Heart left ventricle (tissue), 16 donors: ENCODE measurements around the gene COL7A1. TPM values are rescaled to one million over a fixed set of nuclear protein-coding genes. Genes with fewer than 3 reads are reported as not detected.
A peak's percentile ranks its signal among the peaks of the same experiment; 100 is the strongest.

Experiments
- ATAC-seq, 4 donors: fragments of 200-7000 bp; cut with Tn5 transposase; one replicate each; pipeline ENCODE4 v1.9.1; 2020 to 2022; ENCODE audit warnings: moderate library complexity in 4 of 4, mild to moderate bottlenecking in 3 of 4, moderate number of reproducible peaks in 1 of 4
- DNase-seq, 5 donors: peaks; one replicate each; pipeline ENCODE4 v3.0.0-alpha.2; 2020
- H3K27ac ChIP-seq, 12 donors: fragments of 200-600 bp; sonication (generic) in 4 of 12; one replicate each; pipeline versions ENCODE4 v1.5.0 to v1.8.0; 2016 to 2022; ENCODE audit warnings: mild to moderate bottlenecking in 2 of 12
- H3K27me3 ChIP-seq, 9 donors: fragments of 200-600 bp; sonication (generic) in 2 of 9; one replicate each; pipeline versions ENCODE4 v1.5.1 to v1.8.0; 2016 to 2022; ENCODE audit warnings: mild to moderate bottlenecking in 3 of 9
- H3K36me3 ChIP-seq, 9 donors: fragments of 200-600 bp; sonication (generic) in 2 of 9; one replicate each; pipeline versions ENCODE4 v1.5.0 to v1.8.0; 2018 to 2022; ENCODE audit warnings: mild to moderate bottlenecking in 2 of 9
- H3K4me1 ChIP-seq, 12 donors: fragments of 200-600 bp; sonication (generic) in 4 of 12; one replicate each; pipeline versions ENCODE4 v1.5.0 to v1.8.0; 2016 to 2022; ENCODE audit warnings: mild to moderate bottlenecking in 3 of 12
- H3K4me3 ChIP-seq, 12 donors: fragments of 200-600 bp; sonication (generic) in 4 of 12; one replicate each; pipeline versions ENCODE4 v1.5.0 to v1.8.0; 2017 to 2022; ENCODE audit warnings: mild to moderate bottlenecking in 9 of 12, moderate library complexity in 4 of 12
- H3K9me3 ChIP-seq, 12 donors: fragments of 200-600 bp; sonication (generic) in 4 of 12; one replicate each; pipeline versions ENCODE4 v1.5.0 to v1.8.0; 2016 to 2022; ENCODE audit warnings: mild to moderate bottlenecking in 1 of 12
- POLR2A ChIP-seq, 2 donors: fragments of 450-650 bp; IDR thresholded peaks; one replicate each; pipeline ENCODE4 v1.6.1; 2017; ENCODE audit warnings: antibody characterized with exemption in 2 of 2, mild to moderate bottlenecking in 2 of 2, moderate library complexity in 2 of 2
- WGBS, 4 donors: extraction: QIAGEN DNeasy Blood & Tissue Kit in 2 of 4; methylation state at CpG; one replicate each; pipeline versions ENCODE4 v1.1.5 to v1.1.7; 2013 to 2018; 5-methylcytosine and 5-hydroxymethylcytosine counted together
- intact Hi-C, 10 donors: fragments of 100-400 bp; cut with DNase I; formaldehyde crosslinking; loops; one replicate each; pipeline versions ENCODE4 v1.11.1 to v1.14.2; 2022
- long read RNA-seq, 3 donors: library from polyadenylated mRNA; unstranded; transcript quantifications; one replicate each; pipeline ENCODE4 v2.0.0, GENCODE V29; 2020 to 2021
- polyA plus RNA-seq, 2 donors: library from polyadenylated mRNA; stranded (reverse); fragments of 200-250 nt; gene quantifications; one replicate each; pipeline ENCODE4 v1.2.3, GENCODE V29; 2013
- total RNA-seq, 9 donors: library from RNA; depleted of rRNA in 2 of 9; stranded (reverse); fragments of >200 nt in 2 of 9; fragmentation: NEBNext Ultra II Directional in 3 of 9; extraction: Animal tissue kit (Norgen Biotek cat#: 25700) in 3 of 9; gene quantifications; one replicate each; pipeline versions ENCODE4 v1.1.0 to v1.2.4, GENCODE V29; 2016 to 2023
- TF ChIP-seq, protein P1 (sequence below), 12 donors: fragments of 200-600 bp; sonication (generic) in 4 of 12; IDR thresholded peaks; one replicate each; pipeline versions ENCODE4 v1.5.0 to v1.8.0; 2018 to 2022; ENCODE audit warnings: antibody characterized with exemption in 12 of 12, mild to moderate bottlenecking in 5 of 12
- donor health status: ischemic (EF 13 %, LVEDD 7.1; RV severe dilation, severe dysfunction).
- donor health status: healthy with polysubstance abuse.
- donor health status: DM: no; HTN: yes; CAD: no.
- donor health status: DM: no; HTN: no; CAD: no.
- donor health status: ischemic (EF 25% LVEDD 6.9; RV normal size, moderate dysfunction).
- donor health status: ischemic (EF 25% LVEDD 5.7; RV mildly dilated, moderate dysfunction).
- donor health status: healthy.
- donor health status: DM: yes; HTN: yes; CAD: no.
- donor health status: ischemic (EF 35%, LVEDD 5.7; RV mildly dilated, moderate dysfunction).
- donor health status: nonischemic (EF 11% LVEDD 7.7; RV severe dilation, severe dysfunction).
- donor health status: DM: yes; HTN: yes; CAD: no.
- donor health status: PGD.
- donor health status: ischemic (EF 29% LVEDD 5.4; RV normal size, mild dysfunction).
- donor health status: nonischemic (EF 23%, LVEDD 6.1; RV moderate dilation, normal function).

Gene COL7A1
- total RNA-seq (10 to 100 TPM in 6 of 9 donors, 1 to 10 TPM in 3; 2.4 to 25.2 (median 11.5) TPM), polyA plus RNA-seq (10 to 100 TPM in 1 of 2 donors, 1 to 10 TPM in 1; 4.8 to 18.5 TPM)
- long read RNA-seq, donor 1, partial matches to known transcripts, result 14 of 25 reads
- long read RNA-seq, donor 1, other reads (novel, unspliced or antisense), result 11 of 25 reads
- long read RNA-seq, donor 2, partial matches to known transcripts, result 4 of 4 reads
- long read RNA-seq, donor 2, other reads (novel, unspliced or antisense), result 0 of 4 reads
- long read RNA-seq, donor 3, partial matches to known transcripts, result 9 of 12 reads
- long read RNA-seq, donor 3, other reads (novel, unspliced or antisense), result 3 of 12 reads

DNA sequence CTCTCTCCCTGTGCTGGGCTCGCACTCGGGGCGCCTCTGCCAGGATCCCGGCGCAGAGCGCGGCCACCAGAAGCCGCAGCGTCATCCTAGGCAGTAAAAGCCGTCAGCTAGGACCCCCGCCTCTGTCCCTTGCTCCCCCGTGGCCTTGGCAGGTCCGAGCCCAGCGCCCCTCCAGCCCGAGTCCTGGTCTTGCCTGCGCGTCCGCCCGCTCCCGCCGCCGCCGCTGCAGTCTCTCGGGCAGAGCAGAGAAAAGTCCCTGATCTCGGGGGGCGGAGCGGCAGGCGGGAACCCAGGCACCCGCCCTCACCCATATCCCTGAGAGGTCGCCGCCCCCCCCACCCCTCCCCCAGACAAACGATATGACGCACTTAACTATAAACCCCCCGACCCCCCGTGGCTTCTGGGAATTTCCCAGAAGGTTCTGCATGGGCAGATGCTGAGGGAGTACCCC is at the start of gene COL7A1:
Gene COL7A1 (minus strand): TSS at position 255 of the 451 bp plus-strand sequence. CDS start 170 bp downstream, at position 85.
- peaks cover 0 to 17% (median 0%) of the 10 kb centered on the region in 9 donors for H3K27me3 ChIP-seq
- 2 to 16% (median 5%) methylated on average over 16 to 35 of the region's 35 CpGs for WGBS, 4 donors
- peaks cover 0 to 28% (median 14%) of the 10 kb centered on the region in 9 donors for H3K36me3 ChIP-seq
- intact Hi-C loops, result loop anchor here in 2 of 10 donors (5.0 kb wide), 1 partner anchor 33 kb away; the partner anchor contains the start of gene UCN2 (in 2 of the 2)
- ATAC-seq (no peak), DNase-seq (peak in 1 of 5 donors; percentile 58)
- H3K4me1 ChIP-seq, result peaks cover 6 to 60% (median 53%) of the 10 kb centered on the region in 12 donors
- no peak for TF ChIP-seq POLR2A (IDR thresholded peaks at IDR 0.05)
- TF ChIP-seq, protein P1, sequence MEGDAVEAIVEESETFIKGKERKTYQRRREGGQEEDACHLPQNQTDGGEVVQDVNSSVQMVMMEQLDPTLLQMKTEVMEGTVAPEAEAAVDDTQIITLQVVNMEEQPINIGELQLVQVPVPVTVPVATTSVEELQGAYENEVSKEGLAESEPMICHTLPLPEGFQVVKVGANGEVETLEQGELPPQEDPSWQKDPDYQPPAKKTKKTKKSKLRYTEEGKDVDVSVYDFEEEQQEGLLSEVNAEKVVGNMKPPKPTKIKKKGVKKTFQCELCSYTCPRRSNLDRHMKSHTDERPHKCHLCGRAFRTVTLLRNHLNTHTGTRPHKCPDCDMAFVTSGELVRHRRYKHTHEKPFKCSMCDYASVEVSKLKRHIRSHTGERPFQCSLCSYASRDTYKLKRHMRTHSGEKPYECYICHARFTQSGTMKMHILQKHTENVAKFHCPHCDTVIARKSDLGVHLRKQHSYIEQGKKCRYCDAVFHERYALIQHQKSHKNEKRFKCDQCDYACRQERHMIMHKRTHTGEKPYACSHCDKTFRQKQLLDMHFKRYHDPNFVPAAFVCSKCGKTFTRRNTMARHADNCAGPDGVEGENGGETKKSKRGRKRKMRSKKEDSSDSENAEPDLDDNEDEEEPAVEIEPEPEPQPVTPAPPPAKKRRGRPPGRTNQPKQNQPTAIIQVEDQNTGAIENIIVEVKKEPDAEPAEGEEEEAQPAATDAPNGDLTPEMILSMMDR (IDR thresholded peaks at IDR 0.05), result no peak
- H3K4me3 ChIP-seq, result peak within 1 kb of the TSS in 11 of 12 donors; percentile 6 to 53 (median 42)
- H3K9me3 ChIP-seq, result no peaks in the 10 kb centered on the region
- peak within 1 kb of the TSS in 10 of 12 donors; percentile 1 to 97 (median 90) for H3K27ac ChIP-seq

DNA sequence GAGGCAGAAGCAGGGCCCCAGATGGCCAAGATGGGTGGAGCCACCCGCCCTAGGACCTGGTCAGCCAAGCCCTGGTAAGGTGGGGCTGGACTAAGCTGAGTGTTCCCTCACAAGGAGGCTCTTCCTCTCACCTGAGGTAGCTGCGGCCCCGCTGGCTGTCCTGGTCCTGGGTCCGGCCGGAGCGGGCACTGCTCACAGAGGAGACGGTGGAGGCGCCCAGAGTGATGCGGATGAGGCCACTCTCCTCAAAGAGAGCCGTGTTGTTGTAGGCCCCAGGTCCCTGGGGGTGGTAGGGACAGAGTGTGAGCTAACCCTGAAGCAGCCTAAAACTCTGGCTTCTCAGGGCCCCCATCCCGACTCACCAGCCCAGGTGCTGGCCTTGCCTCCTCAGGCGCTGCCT is 47.5 kb upstream of the COL7A1 start:
- no peak for ATAC-seq
- 92 to 100% (median 93%) methylated on average over 3 to 12 of the region's 12 CpGs for WGBS, 4 donors
- no peaks in the 10 kb centered on the region for H3K9me3 ChIP-seq
- DNase-seq, result no peak
- TF ChIP-seq, protein P1 (IDR thresholded peaks at IDR 0.05), result no peak
- TF ChIP-seq POLR2A (IDR thresholded peaks at IDR 0.05), result no peak
- H3K4me3 ChIP-seq, result no peak overlapping the region
- H3K27ac ChIP-seq, result no peak overlapping the region
- no peaks in the 10 kb centered on the region for H3K4me1 ChIP-seq
- no peaks in the 10 kb centered on the region for H3K36me3 ChIP-seq
- no peaks in the 10 kb centered on the region for H3K27me3 ChIP-seq
- intact Hi-C loops, result no loop called here

DNA sequence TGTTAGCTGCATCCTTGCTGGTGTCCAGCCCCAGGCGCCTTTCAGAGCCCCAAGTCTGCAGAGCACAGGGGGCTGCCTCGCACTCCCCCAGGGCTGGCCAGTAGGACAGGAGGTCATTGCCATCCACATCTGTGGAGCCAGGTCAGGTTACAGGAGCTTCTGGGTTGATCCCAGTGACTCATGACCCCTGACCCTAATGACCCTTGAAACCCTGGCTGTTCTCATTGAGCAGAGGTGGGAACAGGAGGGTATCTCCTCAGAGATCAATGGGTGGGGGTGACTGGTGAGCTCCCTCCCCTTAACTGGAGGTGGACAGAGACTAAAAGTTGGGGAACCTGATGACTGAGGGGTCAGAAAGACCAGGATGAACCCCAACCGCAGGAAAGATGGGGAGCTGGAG is 46.3 kb upstream of the COL7A1 start:
- H3K27me3 ChIP-seq, result no peaks in the 10 kb centered on the region
- no peak overlapping the region for H3K4me3 ChIP-seq
- ATAC-seq (no peak), DNase-seq (no peak)
- TF ChIP-seq, protein P1 (IDR thresholded peaks at IDR 0.05), result no peak
- TF ChIP-seq POLR2A (IDR thresholded peaks at IDR 0.05), result no peak
- H3K36me3 ChIP-seq, result no peaks in the 10 kb centered on the region
- intact Hi-C loops, result no loop called here
- no peak overlapping the region for H3K27ac ChIP-seq
- peaks cover 0 to 7% (median 4%) of the 10 kb centered on the region in 12 donors for H3K4me1 ChIP-seq
- 96 to 100% (median 97%) methylated on average over 1 to 3 of the region's 3 CpGs for WGBS, 4 donors
- no peaks in the 10 kb centered on the region for H3K9me3 ChIP-seq

DNA sequence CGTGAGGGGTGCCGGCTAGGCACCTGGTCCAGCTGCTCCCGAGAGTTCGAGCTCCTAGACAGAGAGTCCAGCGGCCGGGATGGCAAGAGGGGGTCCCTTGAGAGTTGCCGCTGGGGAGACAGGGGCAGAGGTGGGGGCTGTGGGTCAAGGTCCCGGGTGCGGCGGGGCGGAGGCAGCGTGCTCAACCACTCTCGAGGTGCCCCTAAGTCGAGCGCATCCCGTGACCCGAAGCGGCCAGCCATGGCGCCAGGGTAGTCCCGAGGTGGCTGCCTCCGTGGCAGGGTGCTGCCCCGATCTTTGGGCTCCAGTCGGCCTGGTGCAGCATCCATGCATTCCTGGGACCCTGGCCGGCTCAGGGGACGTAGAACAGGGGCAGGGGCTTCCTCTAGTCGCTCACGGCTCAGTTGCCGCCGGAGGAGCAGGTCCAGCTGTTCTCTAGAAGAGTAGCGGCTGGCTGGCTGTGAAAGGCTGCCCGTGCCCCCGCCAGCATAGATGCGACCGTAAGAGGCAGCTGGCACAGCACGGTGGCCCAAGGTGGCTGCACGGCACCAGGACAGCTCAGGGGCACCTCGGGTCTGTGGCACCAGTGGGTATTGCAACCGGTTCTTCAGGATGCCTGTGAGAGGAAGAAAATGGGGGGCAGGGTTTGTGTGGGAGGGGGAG is 44.9 kb upstream of the COL7A1 start:
- Histone ChIP-seq H3K27me3 (no peaks in the 10 kb centered on the region), H3K4me1 (peaks cover 0 to 15% (median 10%) of the 10 kb centered on the region in 12 donors), H3K36me3 (no peaks in the 10 kb centered on the region), H3K4me3 (no peak overlapping the region), H3K27ac (no peak overlapping the region), H3K9me3 (no peaks in the 10 kb centered on the region)
- ATAC-seq (no peak), DNase-seq (no peak)
- WGBS, 4 donors, result 85 to 93% (median 92%) methylated on average over 14 to 38 of the region's 38 CpGs
- TF ChIP-seq POLR2A (IDR thresholded peaks at IDR 0.05), result no peak
- TF ChIP-seq, protein P1 (IDR thresholded peaks at IDR 0.05), result no peak
- intact Hi-C loops, result loop anchor here in 1 of 10 donors (10.0 kb wide), 1 partner anchor 175 kb away; a partner anchor contains a TSS
